BE2C (cell line): ENCODE measurements around the gene OGFOD2.

Source experiments
- DNase-seq: peaks from one replicate; pipeline ENCODE4 v3.0.0-alpha.2; 2020
- H3K27me3 ChIP-seq: fragments of 250-450 bp; sonication (Bioruptor Pico); 2 replicates; pipeline ENCODE4 v1.5.1; 2020; ENCODE audit warnings: mild to moderate bottlenecking
- H3K36me3 ChIP-seq: fragments of 250-450 bp; sonication (Bioruptor Pico); 2 replicates; pipeline ENCODE4 v1.5.1; 2020; ENCODE audit warnings: mild to moderate bottlenecking
- H3K4me1 ChIP-seq: fragments of 250-450 bp; sonication (Bioruptor Pico); 2 replicates; pipeline ENCODE4 v1.5.1; 2020
- H3K4me3 ChIP-seq: 2 replicates; pipeline ENCODE4 v1.5.1; 2011; ENCODE audit warnings: low read depth, low read length
- H3K9me3 ChIP-seq: fragments of 250-450 bp; sonication (Bioruptor Pico); 2 replicates; pipeline ENCODE4 v1.5.1; 2020
- TF ChIP-seq, protein P1 (sequence below): IDR thresholded peaks from 2 replicates; pipeline ENCODE4 v1.5.1; 2012; ENCODE audit warnings: mild to moderate bottlenecking, low read depth, low read length

OGFOD2 gene

DNA sequence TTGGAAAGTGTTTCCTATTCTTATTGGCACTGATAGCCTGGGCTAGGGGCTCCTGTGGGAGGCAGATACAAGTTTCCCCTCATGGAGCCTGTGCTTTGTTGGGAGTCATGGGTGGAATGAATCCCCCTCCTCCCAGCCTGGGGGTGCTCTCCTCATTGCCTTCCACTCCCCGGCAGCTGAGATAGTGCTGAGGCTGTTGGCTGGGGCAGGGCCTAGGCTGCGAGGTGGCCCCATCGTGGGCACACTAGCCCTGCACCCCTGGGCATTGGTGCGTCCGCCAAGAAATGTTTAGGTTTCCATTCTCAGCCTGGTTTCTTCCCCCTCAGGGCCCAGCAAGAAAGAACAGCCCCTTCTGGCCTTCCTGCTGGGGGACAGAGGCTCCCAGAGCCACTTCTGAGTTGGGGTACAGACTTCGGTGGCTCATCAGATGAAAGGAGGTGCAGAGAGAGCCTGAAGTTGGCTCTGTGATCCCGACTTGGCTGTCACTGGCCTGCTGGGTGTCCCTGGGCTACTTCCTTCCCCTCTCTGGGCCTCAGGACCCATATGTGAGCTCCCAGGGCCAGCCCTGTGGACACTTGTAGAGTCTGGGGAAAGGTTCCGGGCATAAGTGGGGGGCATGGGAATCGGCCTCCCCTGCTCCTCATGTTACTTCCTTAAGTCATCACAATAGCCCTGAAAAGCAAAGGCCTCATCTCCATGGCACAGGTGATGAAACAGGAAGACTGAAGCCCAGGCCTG is 2.8 kb downstream of the OGFOD2 start:
- Histone ChIP-seq H3K9me3 (no peaks in the 10 kb centered on the region), H3K27me3 (no peaks in the 10 kb centered on the region), H3K4me3 (no peak overlapping the region), H3K36me3 (peaks cover 11% of the 10 kb centered on the region; the same call in 1 of the 2 replicates), H3K4me1 (peaks cover 5% of the 10 kb centered on the region; the same call in 1 of the 2 replicates)
- TF ChIP-seq, protein P1, sequence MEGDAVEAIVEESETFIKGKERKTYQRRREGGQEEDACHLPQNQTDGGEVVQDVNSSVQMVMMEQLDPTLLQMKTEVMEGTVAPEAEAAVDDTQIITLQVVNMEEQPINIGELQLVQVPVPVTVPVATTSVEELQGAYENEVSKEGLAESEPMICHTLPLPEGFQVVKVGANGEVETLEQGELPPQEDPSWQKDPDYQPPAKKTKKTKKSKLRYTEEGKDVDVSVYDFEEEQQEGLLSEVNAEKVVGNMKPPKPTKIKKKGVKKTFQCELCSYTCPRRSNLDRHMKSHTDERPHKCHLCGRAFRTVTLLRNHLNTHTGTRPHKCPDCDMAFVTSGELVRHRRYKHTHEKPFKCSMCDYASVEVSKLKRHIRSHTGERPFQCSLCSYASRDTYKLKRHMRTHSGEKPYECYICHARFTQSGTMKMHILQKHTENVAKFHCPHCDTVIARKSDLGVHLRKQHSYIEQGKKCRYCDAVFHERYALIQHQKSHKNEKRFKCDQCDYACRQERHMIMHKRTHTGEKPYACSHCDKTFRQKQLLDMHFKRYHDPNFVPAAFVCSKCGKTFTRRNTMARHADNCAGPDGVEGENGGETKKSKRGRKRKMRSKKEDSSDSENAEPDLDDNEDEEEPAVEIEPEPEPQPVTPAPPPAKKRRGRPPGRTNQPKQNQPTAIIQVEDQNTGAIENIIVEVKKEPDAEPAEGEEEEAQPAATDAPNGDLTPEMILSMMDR = no peak
- DNase-seq = no peak

GRCh38 chr12:122978507-122978955 is 3.5 kb downstream of the OGFOD2 start:
- TF ChIP-seq, protein P1 = no peak
- peaks cover 5% of the 10 kb centered on the region; the same call in 1 of the 2 replicates for H3K4me1 ChIP-seq
- peak; percentile 6 for DNase-seq
- no peaks in the 10 kb centered on the region for H3K27me3 ChIP-seq
- no peak overlapping the region for H3K4me3 ChIP-seq
- no peaks in the 10 kb centered on the region for H3K9me3 ChIP-seq
- peaks cover 16% of the 10 kb centered on the region for H3K36me3 ChIP-seq

DNA sequence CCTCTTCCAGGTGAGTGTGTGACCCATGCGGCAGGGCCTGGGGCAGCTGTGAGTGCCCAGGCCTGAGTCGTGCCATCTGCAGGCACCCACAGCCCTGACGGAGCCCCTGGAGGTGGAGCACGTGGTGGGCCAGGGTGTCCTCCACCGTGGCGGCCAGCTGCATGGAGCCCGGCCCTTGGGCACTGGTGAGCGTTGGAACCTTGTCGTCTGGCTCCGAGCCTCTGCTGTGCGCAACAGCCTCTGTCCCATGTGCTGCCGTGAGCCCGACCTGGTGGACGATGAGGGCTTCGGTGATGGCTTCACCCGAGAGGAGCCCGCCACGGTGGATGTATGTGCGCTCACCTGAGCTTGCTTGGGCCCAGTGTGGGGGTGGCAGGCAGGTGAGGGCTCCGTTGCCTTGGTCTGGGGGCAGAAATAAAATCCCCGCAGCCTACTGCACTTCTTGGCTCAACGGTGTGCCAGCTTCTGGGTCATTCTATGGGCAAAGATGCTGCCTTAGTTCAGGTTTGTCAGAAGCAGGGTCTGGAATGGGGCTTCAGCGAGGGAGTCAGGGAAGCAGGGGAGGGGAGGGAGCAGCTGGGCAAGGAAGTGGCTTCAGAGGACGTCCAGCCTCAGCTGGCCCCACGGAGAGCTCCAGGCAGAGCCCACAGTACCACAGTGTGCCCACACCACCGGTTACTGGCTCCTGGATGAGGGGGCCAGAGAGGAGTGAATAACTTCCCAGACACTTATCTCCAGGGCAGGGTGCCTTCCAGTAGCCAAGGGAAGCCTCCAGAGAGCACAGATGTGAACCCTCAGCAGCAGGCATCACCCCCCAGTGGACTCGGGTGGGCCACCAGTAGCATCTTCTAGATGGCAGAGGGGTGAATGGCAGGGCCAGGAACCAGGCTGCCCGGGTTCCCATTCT is 4.2 kb downstream of the OGFOD2 start:
- Histone ChIP-seq H3K27me3 (no peaks in the 10 kb centered on the region), H3K36me3 (peaks cover 16% of the 10 kb centered on the region), H3K4me3 (peak overlapping the region; percentile 88), H3K4me1 (peaks cover 8% of the 10 kb centered on the region; the same call in 1 of the 2 replicates), H3K9me3 (no peaks in the 10 kb centered on the region)
- peak; percentile 14 for DNase-seq
- TF ChIP-seq, protein P1 = no peak

- Histone ChIP-seq H3K9me3 (no peaks in the 10 kb centered on the region), H3K27me3 (no peaks in the 10 kb centered on the region), H3K4me1 (peaks cover 8% of the 10 kb centered on the region), H3K36me3 (peaks cover 16% of the 10 kb centered on the region), H3K4me3 (peak overlapping the region; percentile 88)
- DNase-seq = no peak
- TF ChIP-seq, protein P1 = no peak
Observed at GRCh38 chr12:122979908-122980182, 4.8 kb downstream of the OGFOD2 start.

DNA sequence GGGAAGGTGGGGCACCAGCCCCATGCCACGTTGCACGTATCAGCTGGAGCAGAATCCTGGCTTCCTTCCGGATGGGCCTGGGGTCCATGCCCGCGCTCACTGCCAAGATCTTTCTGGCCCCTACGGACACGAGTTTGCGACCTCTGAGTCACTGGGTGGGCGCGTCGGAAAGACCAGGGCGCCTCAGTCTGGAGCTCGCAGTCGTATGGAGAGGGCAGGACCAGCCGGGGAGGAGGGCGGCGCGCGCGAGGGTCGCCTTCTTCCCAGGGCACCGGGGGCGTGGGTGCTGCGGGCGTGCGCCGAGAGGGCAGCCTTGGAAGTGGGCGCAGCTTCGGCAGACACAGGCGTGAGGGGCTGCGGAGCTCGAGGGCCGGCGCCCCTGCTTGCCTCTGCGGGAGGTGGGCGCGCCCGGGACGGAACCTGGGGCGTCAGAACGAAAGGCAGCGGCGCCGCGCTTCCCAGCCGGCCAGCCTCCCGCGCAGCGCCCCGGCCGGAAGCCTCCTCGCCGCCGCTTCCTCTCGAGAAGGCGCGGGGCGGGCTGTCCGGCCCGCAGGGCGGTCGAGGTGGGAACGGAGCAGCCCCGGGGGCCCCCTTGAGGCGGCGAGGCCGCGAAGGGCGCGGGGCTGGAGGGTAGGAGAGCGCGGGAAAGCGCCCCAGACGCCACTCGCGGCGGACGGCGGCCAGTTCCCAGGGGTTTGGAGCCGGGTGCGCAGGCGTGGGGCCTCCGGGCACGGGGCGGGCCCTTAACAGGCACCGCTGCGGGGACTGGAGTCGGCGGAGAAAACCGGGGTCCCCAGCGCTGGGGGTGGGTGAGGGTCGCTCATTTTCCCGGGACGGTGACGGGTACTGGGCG is 5.4 kb downstream of the OGFOD2 start, which contains the start of gene ARL6IP4:
ARL6IP4 (plus strand) TSS at position 499 of the 853 bp plus-strand sequence. CDS start 459 bp downstream, outside the sequence.
- Histone ChIP-seq H3K27me3 (no peaks in the 10 kb centered on the region), H3K36me3 (peaks cover 16% of the 10 kb centered on the region), H3K4me1 (peaks cover 8% of the 10 kb centered on the region), H3K4me3 (peak within 1 kb of the TSS; percentile 88), H3K9me3 (no peaks in the 10 kb centered on the region)
- peak; percentile 70 for DNase-seq
- TF ChIP-seq, protein P1 = no peak
